Motor neuron (in vitro differentiated cells): ENCODE results near the gene LBHD2. TPM values are rescaled to one million over a fixed set of nuclear protein-coding genes. Genes with fewer than 3 reads are reported as not detected.

Experiments used
- ATAC-seq, 8 experiments: fragments of 200-7000 bp; cut with Tn5 transposase; replicated peaks in 6 of 8; 2 replicates each; pipeline ENCODE4 v1.8.0; 2021; ENCODE audit warnings: mild to moderate bottlenecking in 8 of 8, moderate library complexity in 8 of 8
- H3K27ac ChIP-seq, 2 donors: fragments of 250-450 bp; sonication (Bioruptor Pico); 2 replicates each; pipeline ENCODE4 v1.9.0; 2021; ENCODE audit warnings: antibody characterized with exemption in 2 of 2, mild to moderate bottlenecking in 2 of 2, moderate library complexity in 1 of 2
- H3K4me1 ChIP-seq, 2 donors: fragments of 250-450 bp; sonication (Bioruptor Pico); replicated peaks in 1 of 2; 2 replicates each; pipeline ENCODE4 v1.6.1; 2021; ENCODE audit warnings: antibody characterized with exemption in 2 of 2, mild to moderate bottlenecking in 2 of 2, moderate library complexity in 1 of 2
- H3K4me3 ChIP-seq, 5 donors: fragments of 250-450 bp; sonication (Bioruptor Pico); 2 replicates each; pipeline ENCODE4 v1.9.0; 2021; ENCODE audit warnings: antibody characterized with exemption in 5 of 5, mild to moderate bottlenecking in 5 of 5, moderate library complexity in 4 of 5
- WGBS, 10 experiments: fragments of 450-650 bp; shearing (Covaris generic); methylation state at CpG; one replicate each; pipeline ENCODE4 v1.0.0; 2022; 5-methylcytosine and 5-hydroxymethylcytosine counted together
- in situ Hi-C, 9 experiments: fragments of 400-800 bp; cut with MboI; loops; one replicate each; pipeline ENCODE4 v1.15.0; 2021; ENCODE audit warnings: low sequenced_read_pairs in 9 of 9, low pct_unique_long_range_greater_than_20kb in 2 of 9; ENCODE audit not compliant: unreplicated experiment in 9 of 9
- total RNA-seq, 8 experiments: library from RNA; unstranded; fragments of 300-600 nt; gene quantifications; 2 replicates each; pipeline versions ENCODE4 v1.2.3 to v1.2.4, GENCODE V29; 2022

Gene LBHD2
- total RNA-seq, 8 experiments from 2014 or later = not detected

GRCh38 chr14:103071544-103072251 is 12.3 kb upstream of the LBHD2 start:
- Histone ChIP-seq H3K4me3 (no peak overlapping the region), H3K4me1 (peaks cover 0 to 5% of the 10 kb centered on the region in 2 donors), H3K27ac (no peak overlapping the region)
- no peak for ATAC-seq
- 40 to 100% (median 80%) methylated on average over 1 to 12 of the region's 32 CpGs; no CpG with 5 or more reads in 5 of the 10 experiments for WGBS, 10 experiments
- in situ Hi-C loops = no loop called here

- peak in 5 of 8 experiments; percentile 12 to 21 (median 13) for ATAC-seq
- 0 to 100% (median 74%) methylated on average over 1 to 16 of the region's 21 CpGs; no CpG with 5 or more reads in 4 of the 10 experiments for WGBS, 10 experiments
- no peak overlapping the region for H3K4me3 ChIP-seq
- in situ Hi-C loops = no loop called here
- peaks cover 0 to 5% of the 10 kb centered on the region in 2 donors for H3K4me1 ChIP-seq
- no peak overlapping the region for H3K27ac ChIP-seq
Measured at GRCh38 chr14:103072595-103073366, 11.2 kb upstream of the LBHD2 start.

- in situ Hi-C loops = no loop called here
- WGBS, 10 experiments = 80 to 94% methylated on average over 3 to 4 of the region's 14 CpGs; no CpG with 5 or more reads in 8 of the 10 experiments
- H3K4me3 ChIP-seq = no peak overlapping the region
- ATAC-seq = peak in 2 of 8 experiments; percentile 11 to 25
- peaks cover 0 to 5% of the 10 kb centered on the region in 2 donors for H3K4me1 ChIP-seq
- no peak overlapping the region for H3K27ac ChIP-seq
Measured at GRCh38 chr14:103073367-103073875, 10.6 kb upstream of the LBHD2 start.

- peak in 2 of 8 experiments; percentile 13 to 32 for ATAC-seq
- 20 to 100% (median 80%) methylated on average over 1 to 5 of the region's 21 CpGs; no CpG with 5 or more reads in 3 of the 10 experiments for WGBS, 10 experiments
- H3K4me3 ChIP-seq = no peak overlapping the region
Measured at GRCh38 chr14:103073876-103074728, 9.9 kb upstream of the LBHD2 start.

GRCh38 chr14:103074729-103075367 is 9.2 kb upstream of the LBHD2 start:
- ATAC-seq = peak; percentile 3 to 42 (median 20)
- Histone ChIP-seq H3K4me1 (peaks cover 0 to 5% of the 10 kb centered on the region in 2 donors), H3K4me3 (no peak overlapping the region), H3K27ac (no peak overlapping the region)
- WGBS, 10 experiments = 0% methylated on average over 1 of the region's 21 CpGs; no CpG with 5 or more reads in 9 of the 10 experiments
- in situ Hi-C loops = loop anchor here in 5 of 9 experiments (25.0 kb wide), 1 partner anchor 212 kb away; no protein-coding TSS in a partner anchor

More at GRCh38 chr14:103073876-103074728, 9.9 kb upstream of the LBHD2 start:
- peaks cover 0 to 5% of the 10 kb centered on the region in 2 donors for H3K4me1 ChIP-seq
- H3K27ac ChIP-seq = no peak overlapping the region
- in situ Hi-C loops = no loop called here

GRCh38 chr14:103078420-103078749 is 5.6 kb upstream of the LBHD2 start:
- no peak overlapping the region for H3K27ac ChIP-seq
- WGBS, 10 experiments = 0 to 60% (median 13%) methylated on average over 2 to 7 of the region's 9 CpGs; no CpG with 5 or more reads in 4 of the 10 experiments
- peaks cover 0 to 5% of the 10 kb centered on the region in 2 donors for H3K4me1 ChIP-seq
- peak in 7 of 8 experiments; percentile 7 to 62 (median 51) for ATAC-seq
- in situ Hi-C loops = loop anchor here in 5 of 9 experiments (25.0 kb wide), 1 partner anchor 209 kb away; no protein-coding TSS in a partner anchor
- no peak overlapping the region for H3K4me3 ChIP-seq

- WGBS, 10 experiments = 12 to 81% (median 40%) methylated on average over 1 to 3 of the region's 11 CpGs; no CpG with 5 or more reads in 7 of the 10 experiments
- Histone ChIP-seq H3K27ac (no peak overlapping the region), H3K4me3 (no peak overlapping the region), H3K4me1 (peaks cover 0 to 5% of the 10 kb centered on the region in 2 donors)
- in situ Hi-C loops = loop anchor here in 5 of 9 experiments (25.0 kb wide), 1 partner anchor 208 kb away; no protein-coding TSS in a partner anchor
- no peak for ATAC-seq
Measured at GRCh38 chr14:103078860-103079587, 5.0 kb upstream of the LBHD2 start.

GRCh38 chr14:103081951-103082350 is 2.1 kb upstream of the LBHD2 start:
- no peak overlapping the region for H3K27ac ChIP-seq
- H3K4me3 ChIP-seq = no peak overlapping the region
- in situ Hi-C loops = loop anchor here in 8 of 9 experiments (10.0 to 25.0 kb wide), 2 partner anchors 203 to 205 kb away; no protein-coding TSS in a partner anchor
- no peaks in the 10 kb centered on the region for H3K4me1 ChIP-seq
- no peak for ATAC-seq
- 67 to 100% (median 83%) methylated on average over 1 to 2 of the region's 2 CpGs; no CpG with 5 or more reads in 1 of the 10 experiments for WGBS, 10 experiments

GRCh38 chr14:103085106-103086091 is 1.4 kb downstream of the LBHD2 start:
- H3K27ac ChIP-seq = no peak overlapping the region
- in situ Hi-C loops = loop anchor here in 8 of 9 experiments (10.0 to 25.0 kb wide), 2 partner anchors 199 to 202 kb away; no protein-coding TSS in a partner anchor
- peaks cover 8% of the 10 kb centered on the region in 2 donors for H3K4me1 ChIP-seq
- no peak overlapping the region for H3K4me3 ChIP-seq
- peak in 2 of 8 experiments; percentile 46 to 66 for ATAC-seq
- WGBS, 10 experiments = 62 to 100% (median 83%) methylated on average over 1 to 3 of the region's 24 CpGs; no CpG with 5 or more reads in 6 of the 10 experiments

GRCh38 chr14:103086771-103087342 is 2.8 kb downstream of the LBHD2 start:
- Histone ChIP-seq H3K4me3 (no peak overlapping the region), H3K4me1 (peaks cover 8 to 14% of the 10 kb centered on the region in 2 donors), H3K27ac (no peak overlapping the region)
- WGBS, 10 experiments = 0 to 50% (median 20%) methylated on average over 1 to 2 of the region's 8 CpGs; no CpG with 5 or more reads in 7 of the 10 experiments
- no peak for ATAC-seq
- in situ Hi-C loops = loop anchor here in 8 of 9 experiments (10.0 to 25.0 kb wide), 2 partner anchors 198 to 200 kb away; no protein-coding TSS in a partner anchor
